ENCODE measurements around the gene SLC35E1.

The SLC35E1 gene

DNA sequence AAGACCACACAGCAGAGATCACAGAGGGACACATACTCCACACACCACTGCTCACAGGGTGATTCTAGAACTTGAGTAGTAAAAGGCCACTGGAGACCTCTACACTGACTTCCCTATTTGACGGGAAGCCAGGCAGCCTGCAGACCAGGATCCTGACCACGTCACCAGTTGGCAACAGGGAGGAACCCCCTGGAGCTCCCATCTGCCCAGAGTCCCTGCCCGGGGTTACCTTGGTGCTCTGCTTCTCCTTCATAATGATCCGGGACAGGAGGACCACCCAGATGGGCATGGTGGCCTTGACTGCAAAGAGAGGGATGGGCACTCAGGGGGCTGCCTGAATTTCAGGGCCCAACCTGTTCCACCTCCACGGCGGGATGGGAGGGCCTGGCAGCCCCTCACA is 932 bp downstream of the SLC35E1 start:
- H4K20me1 ChIP-seq (ENCODE audit: insufficient read depth, low read length), result peaks cover 34% of the 10 kb centered on the region
- DNase-seq (no peak), ATAC-seq (ENCODE audit: insufficient read depth, low read depth) (no peak)
- peak overlapping the region; percentile 87 to 100 for H3K4me3 ChIP-seq (ENCODE audit: low read depth in 1 of 2, low read length in 2 of 2)
- peaks cover 83% of the 10 kb centered on the region for H3K79me2 ChIP-seq (ENCODE audit: insufficient read depth, low read length)
- peak overlapping the region; percentile 77 for H2AFZ ChIP-seq (ENCODE audit: low read depth, low read length)
- peak overlapping the region; percentile 74 for H3K27ac ChIP-seq (ENCODE audit: low read length)
- peak overlapping the region; percentile 99 for H3K4me2 ChIP-seq (ENCODE audit: insufficient read depth, low read length)
- H3K27me3 ChIP-seq (ENCODE audit: insufficient read depth, low read length, poor library complexity), result no peaks in the 10 kb centered on the region
- H3K9ac ChIP-seq (ENCODE audit: low read depth, low read length), result peak overlapping the region; percentile 96
- TF ChIP-seq, protein P1, sequence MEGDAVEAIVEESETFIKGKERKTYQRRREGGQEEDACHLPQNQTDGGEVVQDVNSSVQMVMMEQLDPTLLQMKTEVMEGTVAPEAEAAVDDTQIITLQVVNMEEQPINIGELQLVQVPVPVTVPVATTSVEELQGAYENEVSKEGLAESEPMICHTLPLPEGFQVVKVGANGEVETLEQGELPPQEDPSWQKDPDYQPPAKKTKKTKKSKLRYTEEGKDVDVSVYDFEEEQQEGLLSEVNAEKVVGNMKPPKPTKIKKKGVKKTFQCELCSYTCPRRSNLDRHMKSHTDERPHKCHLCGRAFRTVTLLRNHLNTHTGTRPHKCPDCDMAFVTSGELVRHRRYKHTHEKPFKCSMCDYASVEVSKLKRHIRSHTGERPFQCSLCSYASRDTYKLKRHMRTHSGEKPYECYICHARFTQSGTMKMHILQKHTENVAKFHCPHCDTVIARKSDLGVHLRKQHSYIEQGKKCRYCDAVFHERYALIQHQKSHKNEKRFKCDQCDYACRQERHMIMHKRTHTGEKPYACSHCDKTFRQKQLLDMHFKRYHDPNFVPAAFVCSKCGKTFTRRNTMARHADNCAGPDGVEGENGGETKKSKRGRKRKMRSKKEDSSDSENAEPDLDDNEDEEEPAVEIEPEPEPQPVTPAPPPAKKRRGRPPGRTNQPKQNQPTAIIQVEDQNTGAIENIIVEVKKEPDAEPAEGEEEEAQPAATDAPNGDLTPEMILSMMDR (IDR thresholded peaks at IDR 0.05; ENCODE audit: borderline replicate concordance, extremely low read depth, low read length, poor library complexity, severe bottlenecking), result no peak
- no peak for TF ChIP-seq EZH2 (IDR thresholded peaks at IDR 0.05; ENCODE audit: borderline replicate concordance, low read depth, low read length, severe bottlenecking)
- peaks cover 82% of the 10 kb centered on the region for H3K4me1 ChIP-seq (ENCODE audit: insufficient read depth, low read length)
- H3K9me3 ChIP-seq (ENCODE audit: insufficient read depth, low read length, severe bottlenecking), result no peaks in the 10 kb centered on the region
- H3K36me3 ChIP-seq (ENCODE audit: insufficient read depth, low read length), result peaks cover 82% of the 10 kb centered on the region

DNA sequence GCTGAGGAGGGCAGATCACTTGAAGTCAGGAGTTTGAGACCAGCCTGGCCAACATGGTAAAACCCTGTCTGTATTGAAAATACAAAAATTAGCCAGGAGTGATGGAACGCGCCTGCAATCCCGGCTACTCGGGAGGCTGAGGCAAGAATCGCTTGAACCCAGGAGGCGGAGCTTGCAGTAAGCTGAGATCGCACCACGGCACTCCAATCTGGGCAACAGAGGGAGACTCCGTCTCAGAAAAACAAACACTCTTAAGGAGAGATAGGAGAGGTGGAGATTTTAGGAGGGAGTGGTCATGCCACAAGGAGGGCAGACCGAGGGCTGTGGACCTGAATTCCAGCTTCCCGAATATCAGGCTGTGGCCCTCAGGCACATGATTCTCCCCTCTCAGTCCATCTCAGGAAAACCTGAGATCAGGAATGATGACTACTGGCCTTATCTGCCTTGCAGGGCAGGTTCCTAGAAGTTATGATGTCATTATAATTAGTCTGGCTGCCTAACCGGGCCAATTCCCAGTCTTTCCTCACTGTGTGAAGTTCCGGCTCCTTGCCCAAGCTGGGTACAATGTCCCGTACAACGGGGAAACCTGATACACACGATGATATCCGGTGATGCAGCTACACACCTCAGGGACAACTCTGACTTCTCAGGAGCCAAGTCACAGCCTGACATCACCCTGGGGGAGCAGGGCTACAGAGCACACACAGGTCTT is 2.5 kb downstream of the SLC35E1 start:
- Histone ChIP-seq H3K4me1 (ENCODE audit: insufficient read depth, low read length) (peaks cover 86% of the 10 kb centered on the region), H3K27me3 (ENCODE audit: insufficient read depth, low read length, poor library complexity) (no peaks in the 10 kb centered on the region), H3K79me2 (ENCODE audit: insufficient read depth, low read length) (peaks cover 70% of the 10 kb centered on the region), H2AFZ (ENCODE audit: low read depth, low read length) (no peak overlapping the region), H3K4me2 (ENCODE audit: insufficient read depth, low read length) (0 out of 2 replicates have a peak overlapping the region, but pooled peaks have one; percentile 26), H3K27ac (ENCODE audit: low read length) (0 out of 2 replicates have a peak overlapping the region, but pooled peaks have one; percentile 19), H3K9ac (ENCODE audit: low read depth, low read length) (peak overlapping the region; percentile 96; the same call in 1 of the 2 replicates), H4K20me1 (ENCODE audit: insufficient read depth, low read length) (peaks cover 23% of the 10 kb centered on the region; the same call in 1 of the 2 replicates), H3K4me3 (ENCODE audit: low read depth in 1 of 2, low read length in 2 of 2) (no peak overlapping the region), H3K36me3 (ENCODE audit: insufficient read depth, low read length) (peaks cover 75% of the 10 kb centered on the region), H3K9me3 (ENCODE audit: insufficient read depth, low read length, severe bottlenecking) (no peaks in the 10 kb centered on the region)
- ATAC-seq (ENCODE audit: insufficient read depth, low read depth), result no peak
- no peak for DNase-seq
- TF ChIP-seq EZH2 (IDR thresholded peaks at IDR 0.05; ENCODE audit: borderline replicate concordance, low read depth, low read length, severe bottlenecking), result no peak
- TF ChIP-seq, protein P1 (IDR thresholded peaks at IDR 0.05; ENCODE audit: borderline replicate concordance, extremely low read depth, low read length, poor library complexity, severe bottlenecking), result no peak

DNA sequence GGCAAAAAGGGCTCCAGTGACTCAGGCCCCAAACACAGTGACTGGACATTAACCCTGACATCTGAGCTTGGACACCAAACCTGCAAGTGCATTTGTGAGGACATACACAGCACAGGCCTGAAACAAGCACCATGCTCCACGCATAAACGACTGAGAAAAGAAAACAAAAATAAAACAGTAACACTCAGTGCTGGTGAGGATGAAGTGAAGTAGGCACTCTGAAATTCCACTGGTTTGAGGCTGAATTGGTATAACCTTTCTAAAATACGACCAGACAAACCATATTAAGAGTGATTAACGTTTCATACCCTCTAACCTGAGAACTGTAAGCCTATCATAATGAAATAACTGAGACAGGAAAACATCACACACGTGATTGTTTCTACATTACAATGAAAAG is 5.5 kb downstream of the SLC35E1 start:
- Histone ChIP-seq H3K79me2 (ENCODE audit: insufficient read depth, low read length) (peaks cover 47% of the 10 kb centered on the region), H3K36me3 (ENCODE audit: insufficient read depth, low read length) (peaks cover 82% of the 10 kb centered on the region), H2AFZ (ENCODE audit: low read depth, low read length) (peak overlapping the region; percentile 4; the same call in 1 of the 2 replicates), H3K4me3 (ENCODE audit: low read depth in 1 of 2, low read length in 2 of 2) (peak overlapping the region in 1 of 2 experiments; percentile 19; a peak in 1 of 4 replicates), H4K20me1 (ENCODE audit: insufficient read depth, low read length) (0 out of 2 replicates have a peak, but pooled peaks cover 3% of the 10 kb centered on the region), H3K9me3 (ENCODE audit: insufficient read depth, low read length, severe bottlenecking) (no peaks in the 10 kb centered on the region), H3K4me2 (ENCODE audit: insufficient read depth, low read length) (peak overlapping the region; percentile 41), H3K27ac (ENCODE audit: low read length) (peak overlapping the region; percentile 92), H3K4me1 (ENCODE audit: insufficient read depth, low read length) (peaks cover 61% of the 10 kb centered on the region), H3K27me3 (ENCODE audit: insufficient read depth, low read length, poor library complexity) (no peaks in the 10 kb centered on the region), H3K9ac (ENCODE audit: low read depth, low read length) (peak overlapping the region; percentile 50)
- ATAC-seq (ENCODE audit: insufficient read depth, low read depth) (no peak), DNase-seq (no peak)
- TF ChIP-seq, protein P1 (IDR thresholded peaks at IDR 0.05; ENCODE audit: borderline replicate concordance, extremely low read depth, low read length, poor library complexity, severe bottlenecking), result no peak
- TF ChIP-seq EZH2 (IDR thresholded peaks at IDR 0.05; ENCODE audit: borderline replicate concordance, low read depth, low read length, severe bottlenecking), result no peak

All from DND-41 (cell line).